ENCODE measurements around the gene IFI27L1.

Gene IFI27L1

DNA sequence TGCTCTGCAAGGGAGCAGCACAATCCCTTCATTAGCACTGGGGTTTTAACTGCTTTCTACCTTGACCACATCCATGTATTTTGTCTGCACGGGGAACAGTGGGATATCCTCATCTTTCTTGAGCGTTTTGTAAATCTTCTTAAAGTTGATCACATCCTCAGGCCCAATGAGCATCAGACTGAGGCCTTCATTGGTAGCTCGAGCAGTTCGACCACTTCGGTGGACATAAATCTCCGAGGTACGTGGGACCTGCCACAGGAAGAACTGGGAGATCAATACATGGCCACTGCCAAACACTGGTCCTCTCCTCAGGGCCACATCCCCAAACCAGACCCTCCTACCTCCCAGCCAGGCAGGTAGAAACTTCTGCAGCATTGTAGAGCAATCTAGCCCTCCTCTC, 26.2 kb upstream of the IFI27L1 start:
- TF ChIP-seq, protein P1, sequence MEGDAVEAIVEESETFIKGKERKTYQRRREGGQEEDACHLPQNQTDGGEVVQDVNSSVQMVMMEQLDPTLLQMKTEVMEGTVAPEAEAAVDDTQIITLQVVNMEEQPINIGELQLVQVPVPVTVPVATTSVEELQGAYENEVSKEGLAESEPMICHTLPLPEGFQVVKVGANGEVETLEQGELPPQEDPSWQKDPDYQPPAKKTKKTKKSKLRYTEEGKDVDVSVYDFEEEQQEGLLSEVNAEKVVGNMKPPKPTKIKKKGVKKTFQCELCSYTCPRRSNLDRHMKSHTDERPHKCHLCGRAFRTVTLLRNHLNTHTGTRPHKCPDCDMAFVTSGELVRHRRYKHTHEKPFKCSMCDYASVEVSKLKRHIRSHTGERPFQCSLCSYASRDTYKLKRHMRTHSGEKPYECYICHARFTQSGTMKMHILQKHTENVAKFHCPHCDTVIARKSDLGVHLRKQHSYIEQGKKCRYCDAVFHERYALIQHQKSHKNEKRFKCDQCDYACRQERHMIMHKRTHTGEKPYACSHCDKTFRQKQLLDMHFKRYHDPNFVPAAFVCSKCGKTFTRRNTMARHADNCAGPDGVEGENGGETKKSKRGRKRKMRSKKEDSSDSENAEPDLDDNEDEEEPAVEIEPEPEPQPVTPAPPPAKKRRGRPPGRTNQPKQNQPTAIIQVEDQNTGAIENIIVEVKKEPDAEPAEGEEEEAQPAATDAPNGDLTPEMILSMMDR (IDR thresholded peaks at IDR 0.05; ENCODE audit: insufficient read depth, low read length, missing control alignments) = no peak
- H3K4me3 ChIP-seq (ENCODE audit: low read depth, low read length) = no peak overlapping the region
- no peak for DNase-seq (ENCODE audit: low read depth, low spot score)
- ChIA-PET POLR2A (no interaction called here), CTCF (interaction anchor here (2.7 to 11.3 kb wide), 4 partner anchors 9 to 115 kb away, joined by 9 to 143 read pairs (median 92); no protein-coding TSS in a partner anchor)

DNA sequence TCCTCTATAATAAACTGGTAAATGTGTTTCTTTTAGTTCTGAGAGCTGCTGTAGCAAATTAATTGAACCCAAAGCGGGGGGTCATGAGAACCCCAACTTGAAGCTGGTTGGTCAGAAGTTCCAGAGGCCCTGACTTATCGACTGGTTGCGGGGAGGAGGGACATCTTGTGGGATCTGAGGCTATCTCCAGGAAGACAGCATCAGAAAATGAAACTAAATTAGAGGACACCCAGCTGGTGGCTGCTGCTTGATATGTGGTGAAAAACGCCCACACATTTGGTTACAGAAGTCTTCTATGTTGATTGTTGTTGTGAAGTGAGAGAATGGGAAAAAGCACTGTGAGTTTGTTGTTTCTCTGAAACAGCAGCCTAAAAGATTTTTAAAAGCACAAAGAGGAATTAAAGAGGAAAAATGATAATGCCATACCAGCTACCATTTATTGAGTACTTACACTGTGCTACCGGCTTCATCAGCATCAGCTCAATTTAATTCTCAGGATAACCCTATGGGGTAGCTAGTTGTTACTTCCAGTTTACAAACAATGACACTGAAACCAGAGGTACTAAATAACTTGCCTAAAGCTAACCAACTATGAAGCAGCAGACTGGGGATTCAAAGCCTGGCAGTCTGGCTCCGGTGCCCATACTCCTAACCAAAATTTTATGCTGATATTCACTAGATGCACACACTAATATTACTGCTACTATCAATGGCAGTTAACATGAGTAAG, 24.4 kb upstream of the IFI27L1 start:
- no peak for DNase-seq (ENCODE audit: low read depth, low spot score)
- CTCF ChIA-PET = interaction anchor here (1.2 to 13.7 kb wide), 7 partner anchors 9 to 124 kb away, joined by 3 to 82 read pairs (median 16); partner anchors contain the start of gene IFI27L2
- POLR2A ChIA-PET = interaction anchor here (1.1 kb wide), 1 partner anchor 24 kb away, joined by 3 read pairs; the partner anchor contains the start of genes DDX24 and IFI27L1
- TF ChIP-seq, protein P1 (IDR thresholded peaks at IDR 0.05; ENCODE audit: insufficient read depth, low read length, missing control alignments) = no peak
- no peak overlapping the region for H3K4me3 ChIP-seq (ENCODE audit: low read depth, low read length)

DNA sequence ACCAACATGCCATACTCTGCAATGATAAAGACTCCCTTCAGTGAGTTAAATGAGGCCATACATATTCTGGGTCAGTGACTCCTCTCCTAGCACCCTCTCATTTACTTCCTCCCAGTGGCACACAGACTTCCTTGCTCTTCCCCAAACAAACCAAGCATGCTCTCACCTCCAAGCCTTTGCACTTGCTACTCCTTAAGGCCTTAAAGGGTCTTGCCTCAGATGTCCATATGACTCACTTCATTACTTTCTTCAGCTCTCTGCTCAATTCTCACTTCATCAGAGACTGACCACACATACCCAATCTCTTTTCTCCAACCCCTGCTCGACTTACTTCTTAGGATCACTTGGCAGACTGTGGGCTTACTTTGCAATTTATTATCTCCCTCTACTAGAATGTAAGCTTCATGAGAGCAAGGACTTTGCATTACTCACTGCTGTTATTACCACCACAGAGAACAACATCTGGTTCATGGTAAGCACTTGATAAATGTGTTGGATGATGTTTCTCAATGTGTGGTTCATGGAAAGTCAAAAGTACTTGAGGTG, 22.9 kb upstream of the IFI27L1 start:
- H3K4me3 ChIP-seq (ENCODE audit: low read depth, low read length) = no peak overlapping the region
- ChIA-PET CTCF (interaction anchor here (0.8 to 13.7 kb wide), 11 partner anchors 8 to 122 kb away, joined by 3 to 82 read pairs (median 5); partner anchors contain the start of gene IFI27L2), POLR2A (interaction anchor here (0.7 kb wide), 1 partner anchor 69 kb away, joined by 3 read pairs; no protein-coding TSS in a partner anchor)
- no peak for DNase-seq (ENCODE audit: low read depth, low spot score)
- TF ChIP-seq, protein P1 (IDR thresholded peaks at IDR 0.05; ENCODE audit: insufficient read depth, low read length, missing control alignments) = no peak

DNA sequence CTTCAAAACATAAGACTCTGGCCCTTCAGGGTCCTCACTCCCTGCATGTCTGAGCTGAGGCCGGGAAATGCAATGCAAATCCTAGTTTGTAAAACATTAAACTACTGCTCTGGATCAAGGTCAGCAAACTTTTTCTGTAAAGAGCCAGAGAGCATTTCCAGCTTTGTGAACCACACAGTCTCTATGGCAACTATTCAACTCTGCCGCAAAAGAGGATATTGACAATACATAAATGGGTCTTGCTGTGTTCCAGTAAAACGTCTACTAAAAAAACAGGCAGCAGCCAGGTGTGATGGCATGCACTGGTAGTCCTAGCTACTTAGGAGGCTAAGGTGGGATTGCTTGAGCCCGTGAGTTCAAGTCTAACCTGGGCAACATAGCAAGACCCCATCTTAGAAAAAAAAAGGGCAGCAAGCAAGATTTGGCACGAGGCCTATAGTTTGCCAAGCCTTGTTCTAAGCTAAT, 22.4 kb upstream of the IFI27L1 start:
- TF ChIP-seq, protein P1 (IDR thresholded peaks at IDR 0.05; ENCODE audit: insufficient read depth, low read length, missing control alignments) = no peak
- CTCF ChIA-PET = interaction anchor here (0.8 to 13.7 kb wide), 8 partner anchors 11 to 121 kb away, joined by 3 to 82 read pairs (median 11); partner anchors contain the start of gene IFI27L2
- POLR2A ChIA-PET = interaction anchor here (0.7 kb wide), 2 partner anchors 69 to 78 kb away, joined by 3 read pairs; no protein-coding TSS in a partner anchor
- no peak for DNase-seq (ENCODE audit: low read depth, low spot score)
- no peak overlapping the region for H3K4me3 ChIP-seq (ENCODE audit: low read depth, low read length)

DNA sequence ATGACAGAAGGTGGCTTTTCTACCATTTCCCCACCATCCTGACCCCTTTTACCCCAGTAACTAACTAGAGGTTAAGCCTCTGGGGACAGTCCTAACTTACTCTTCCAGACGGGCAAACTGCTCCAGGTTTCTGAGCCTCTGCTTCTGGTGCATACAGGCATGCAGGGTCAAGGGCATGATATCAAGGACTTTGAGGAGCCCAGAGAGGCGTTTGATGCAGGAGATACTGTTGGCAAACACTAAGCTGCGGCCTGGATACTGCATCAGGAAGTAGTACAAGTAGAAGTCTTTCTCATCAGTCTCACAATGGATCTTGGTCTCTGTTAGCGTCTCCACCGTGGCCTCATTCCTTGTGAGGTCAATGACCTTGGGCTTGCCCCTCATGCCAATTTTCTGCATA, 21.1 kb upstream of the IFI27L1 start:
- DNase-seq (ENCODE audit: low read depth, low spot score) = no peak

More for the DNA sequence above, 21.1 kb upstream of the IFI27L1 start:
- TF ChIP-seq, protein P1 (IDR thresholded peaks at IDR 0.05; ENCODE audit: insufficient read depth, low read length, missing control alignments) = no peak
- no peak overlapping the region for H3K4me3 ChIP-seq (ENCODE audit: low read depth, low read length)
- CTCF ChIA-PET = interaction anchor here (6.6 to 13.7 kb wide), 3 partner anchors 7 to 71 kb away, joined by 42 to 82 read pairs (median 45); partner anchors contain the start of gene IFI27L2
- POLR2A ChIA-PET = no interaction called here

All from AG04449 (cell line).